HCT116 (cell line): ENCODE data around the gene ETS1. TPM values are rescaled to one million over a fixed set of nuclear protein-coding genes. Genes with fewer than 3 reads are reported as not detected.

Experiments used
- ATAC-seq: fragments of 200-7000 bp; cut with Tn5 transposase; 2 replicates; pipeline ENCODE4 v1.9.1; 2020; ENCODE audit warnings: mild to moderate bottlenecking, moderate library complexity
- BruUV-seq: library from RNA; stranded (reverse); fragments of 400-500 nt; replicated peaks from 2 replicates; lab custom pipeline; 2021; lab: Mats Ljungman, UMichigan
- CTCF ChIA-PET: fragments of 300-600 bp; sonication (Branson Sonifier 250); formaldehyde crosslinking; loops from one replicate; lab custom pipeline; 2021; ENCODE audit warnings: antibody characterized with exemption; lab: Charles Lee
- POLR2A ChIA-PET: fragments of 300-600, 350-600 bp; sonication (Branson Sonifier 250); formaldehyde crosslinking; loops from one replicate; lab custom pipeline; 2021; ENCODE audit warnings: antibody characterized with exemption; lab: Charles Lee
- RAD21 ChIA-PET, 2 experiments: fragments of 300-600 bp; sonication (Branson Sonifier 250); formaldehyde crosslinking; loops; one replicate each; lab custom pipeline; 2023; ENCODE audit warnings: low total read pairs in 2 of 2; ENCODE audit not compliant: uncharacterized antibody in 2 of 2, unreplicated experiment in 2 of 2, low non-redundant PET in 1 of 2; lab: Charles Lee
- DNase-seq: peaks from one replicate; pipeline ENCODE4 v3.0.0-alpha.2; 2010; ENCODE audit warnings: low read depth, low spot score
- H2AFZ ChIP-seq: fragments of 200-600 bp; shearing (Covaris generic), sonication (generic); 2 replicates; pipeline ENCODE4 v1.6.1; 2017; ENCODE audit warnings: low read depth, mixed run types, mixed read lengths, antibody characterized with exemption, low read length; ENCODE audit not compliant: poor library complexity, severe bottlenecking
- H3K27ac ChIP-seq: 2 replicates; pipeline ENCODE4 v1.5.1; 2012; ENCODE audit warnings: low read depth, low read length
- H3K27me3 ChIP-seq: fragments of 200-600 bp; sonication (generic); 2 replicates; pipeline ENCODE4 v1.6.1; 2016; ENCODE audit warnings: mixed run types, low read length, mixed read lengths; ENCODE audit not compliant: insufficient read depth
- H3K36me3 ChIP-seq, 2 experiments: fragments of 200-500 bp in 1 of 2; fragments of 200-600 bp in 1 of 2; sonication (Bioruptor generic) in 1 of 2; sonication (generic) in 1 of 2; 2 replicates each; pipeline versions ENCODE4 v1.5.1 to v1.6.1; 2014 to 2016; ENCODE audit warnings: low read length in 2 of 2, inconsistent platforms in 1 of 2, mixed read lengths in 1 of 2, mixed run types in 1 of 2; ENCODE audit not compliant: insufficient read depth in 2 of 2, control insufficient read depth in 1 of 2
- H3K4me1 ChIP-seq, 2 experiments: fragments of 200-600 bp in 1 of 2; sonication (generic) in 1 of 2; 2 replicates each; pipeline versions ENCODE4 v1.5.1 to v1.6.1; 2012 to 2017; ENCODE audit warnings: low read length in 2 of 2, inconsistent platforms in 1 of 2, mild to moderate bottlenecking in 1 of 2, mixed read lengths in 1 of 2, mixed run types in 1 of 2, moderate library complexity in 1 of 2; ENCODE audit not compliant: insufficient read depth in 2 of 2, control insufficient read depth in 1 of 2
- H3K4me2 ChIP-seq: fragments of 200-600 bp; sonication (generic); 2 replicates; pipeline ENCODE4 v1.6.1; 2017; ENCODE audit warnings: mixed run types, low read length, mixed read lengths
- H3K4me3 ChIP-seq, 2 experiments: fragments of 200-600 bp in 1 of 2; sonication (generic) in 1 of 2; replicated peaks in 1 of 2; 2 replicates each; pipeline ENCODE4 v1.5.1; 2011 to 2016; ENCODE audit warnings: low read length in 2 of 2, control low read depth in 1 of 2, low read depth in 1 of 2, mild to moderate bottlenecking in 1 of 2, mixed read lengths in 1 of 2, mixed run types in 1 of 2
- H3K79me2 ChIP-seq: fragments of 200-600 bp; sonication (generic); 2 replicates; pipeline ENCODE4 v1.6.1; 2017; ENCODE audit warnings: mild to moderate bottlenecking, mixed run types, low read length, moderate library complexity, mixed read lengths; ENCODE audit not compliant: insufficient read depth
- H3K9ac ChIP-seq: fragments of 200-600 bp; sonication (generic); 2 replicates; pipeline ENCODE4 v1.6.1; 2016; ENCODE audit warnings: low read length, mixed read lengths
- H3K9me2 ChIP-seq: fragments of 200-600 bp; sonication (generic), shearing (Covaris generic); 2 replicates; pipeline ENCODE4 v1.6.1; 2017; ENCODE audit warnings: mixed run types, mild to moderate bottlenecking, moderate library complexity; ENCODE audit not compliant: insufficient read depth
- H3K9me3 ChIP-seq, 2 experiments: fragments of 200-500 bp in 1 of 2; fragments of 200-600 bp in 1 of 2; sonication (Bioruptor generic) in 1 of 2; sonication (generic) in 1 of 2; 2 replicates each; pipeline ENCODE4 v1.6.1; 2014 to 2017; ENCODE audit warnings: low read length in 2 of 2, mixed read lengths in 2 of 2, inconsistent platforms in 1 of 2, low read depth in 1 of 2, mild to moderate bottlenecking in 1 of 2, mixed run types in 1 of 2, moderate library complexity in 1 of 2; ENCODE audit not compliant: control insufficient read depth in 1 of 2, insufficient read depth in 1 of 2
- H4K20me1 ChIP-seq: fragments of 200-600 bp; sonication (generic), shearing (Covaris generic); 2 replicates; pipeline ENCODE4 v1.6.1; 2017; ENCODE audit warnings: mixed run types, mild to moderate bottlenecking, moderate library complexity; ENCODE audit not compliant: insufficient read depth
- CEBPB ChIP-seq: IDR thresholded peaks from 2 replicates; pipeline ENCODE4 v1.6.1; 2012; ENCODE audit warnings: low read depth
- ELF1 ChIP-seq: IDR thresholded peaks from 2 replicates; pipeline ENCODE4 v1.6.1; 2012; ENCODE audit warnings: low read depth, borderline replicate concordance
- EZH2 ChIP-seq: fragments of 200-600 bp; sonication (generic); IDR thresholded peaks from 2 replicates; pipeline ENCODE4 v1.6.1; 2017; ENCODE audit warnings: antibody characterized with exemption, mixed run types
- FOSL1 ChIP-seq: IDR thresholded peaks from 2 replicates; pipeline ENCODE4 v1.6.1; 2012; ENCODE audit warnings: low read depth
- JUND ChIP-seq: IDR thresholded peaks from 2 replicates; pipeline ENCODE4 v1.6.1; 2012
- POLR2A ChIP-seq: IDR thresholded peaks from 2 replicates; pipeline ENCODE4 v1.7.0; 2011; ENCODE audit warnings: borderline replicate concordance; ENCODE audit not compliant: insufficient read depth, insufficient read length; ENCODE audit errors: extremely low read depth
- POLR2AphosphoS5 ChIP-seq: IDR thresholded peaks from 2 replicates; pipeline ENCODE4 v1.6.1; 2011; ENCODE audit warnings: mild to moderate bottlenecking, low read depth, low read length, moderate library complexity
- RAD21 ChIP-seq: IDR thresholded peaks from 2 replicates; pipeline ENCODE4 v1.6.1; 2012; ENCODE audit warnings: low read depth, mild to moderate bottlenecking
- REST ChIP-seq: IDR thresholded peaks from 2 replicates; pipeline ENCODE4 v1.6.1; 2012; ENCODE audit warnings: low read depth
- SRF ChIP-seq: IDR thresholded peaks from 2 replicates; pipeline ENCODE4 v1.6.1; 2012; ENCODE audit warnings: low read depth
- YY1 ChIP-seq: IDR thresholded peaks from 2 replicates; pipeline ENCODE4 v1.6.1; 2011; ENCODE audit warnings: low read length, low read depth, moderate library complexity, mild to moderate bottlenecking; ENCODE audit not compliant: insufficient replicate concordance; ENCODE audit errors: extremely low read depth
- ZBTB33 ChIP-seq: IDR thresholded peaks from 2 replicates; pipeline ENCODE4 v1.6.1; 2011; ENCODE audit warnings: mild to moderate bottlenecking, low read length, moderate library complexity; ENCODE audit not compliant: insufficient replicate concordance; ENCODE audit errors: extremely low read depth
- intact Hi-C: fragments of 100-400 bp; cut with micrococcal nuclease; formaldehyde crosslinking; loops from 2 replicates; pipeline ENCODE4 v1.10.0; 2022
- total RNA-seq: library from RNA; stranded (reverse); gene quantifications from one replicate; pipeline ENCODE4 v1.2.1, GENCODE V29; 2021; ENCODE audit not compliant: unreplicated experiment
- TF ChIP-seq, protein P1 (sequence below): IDR thresholded peaks from 2 replicates; pipeline ENCODE4 v1.6.1; 2012

The ETS1 gene
- total RNA-seq, 1 experiment from 2014 or later: 9.2 TPM

DNA sequence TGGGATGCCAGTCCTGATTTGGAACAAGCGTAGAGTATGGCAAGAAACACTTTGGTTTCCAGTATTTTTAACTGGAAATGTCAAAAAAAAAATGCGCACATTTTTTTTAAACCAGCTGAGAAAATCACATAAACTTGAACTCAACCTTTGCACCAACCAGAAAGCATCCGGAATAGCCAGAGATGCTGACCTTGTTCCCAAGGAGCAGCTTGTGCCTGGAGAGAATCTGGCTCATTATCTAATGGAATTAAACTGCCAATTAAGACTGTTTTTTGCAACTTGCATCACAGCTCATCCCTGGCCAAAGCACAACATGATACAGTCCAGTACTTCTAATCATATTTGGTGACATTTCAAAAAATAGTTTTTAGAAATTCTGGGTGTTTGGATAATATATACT, 8.4 kb upstream of the ETS1 start:
- CTCF ChIA-PET: no interaction called here
- H3K4me1 ChIP-seq: no peaks in the 10 kb centered on the region
- no peak overlapping the region for H3K9ac ChIP-seq
- H3K4me2 ChIP-seq: no peak overlapping the region
- H3K27ac ChIP-seq: no peak overlapping the region
- H4K20me1 ChIP-seq: no peaks in the 10 kb centered on the region
- no peaks in the 10 kb centered on the region for H3K36me3 ChIP-seq
- DNase-seq (no peak), ATAC-seq (no peak)
- H3K9me3 ChIP-seq: no peaks in the 10 kb centered on the region
- no peak overlapping the region for H2AFZ ChIP-seq
- H3K79me2 ChIP-seq: no peaks in the 10 kb centered on the region
- BruUV-seq: no TSS peak
- H3K9me2 ChIP-seq: no peaks in the 10 kb centered on the region
- intact Hi-C loops: no loop called here
- RAD21 ChIA-PET: no interaction called here
- POLR2A ChIA-PET: no interaction called here
- peaks cover 86% of the 10 kb centered on the region for H3K27me3 ChIP-seq
- TF ChIP-seq ELF1 (no peak), SRF (no peak), POLR2A (no peak), FOSL1 (no peak), REST (no peak), ZBTB33 (no peak), CEBPB (no peak), EZH2 (no peak), RAD21 (no peak), JUND (no peak), POLR2AphosphoS5 (no peak), YY1 (no peak)
- TF ChIP-seq, protein P1, sequence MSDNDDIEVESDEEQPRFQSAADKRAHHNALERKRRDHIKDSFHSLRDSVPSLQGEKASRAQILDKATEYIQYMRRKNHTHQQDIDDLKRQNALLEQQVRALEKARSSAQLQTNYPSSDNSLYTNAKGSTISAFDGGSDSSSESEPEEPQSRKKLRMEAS: no peak
- H3K4me3 ChIP-seq: no peak overlapping the region
